ENCODE measurements around the gene SEMA3G.

SEMA3G gene

DNA sequence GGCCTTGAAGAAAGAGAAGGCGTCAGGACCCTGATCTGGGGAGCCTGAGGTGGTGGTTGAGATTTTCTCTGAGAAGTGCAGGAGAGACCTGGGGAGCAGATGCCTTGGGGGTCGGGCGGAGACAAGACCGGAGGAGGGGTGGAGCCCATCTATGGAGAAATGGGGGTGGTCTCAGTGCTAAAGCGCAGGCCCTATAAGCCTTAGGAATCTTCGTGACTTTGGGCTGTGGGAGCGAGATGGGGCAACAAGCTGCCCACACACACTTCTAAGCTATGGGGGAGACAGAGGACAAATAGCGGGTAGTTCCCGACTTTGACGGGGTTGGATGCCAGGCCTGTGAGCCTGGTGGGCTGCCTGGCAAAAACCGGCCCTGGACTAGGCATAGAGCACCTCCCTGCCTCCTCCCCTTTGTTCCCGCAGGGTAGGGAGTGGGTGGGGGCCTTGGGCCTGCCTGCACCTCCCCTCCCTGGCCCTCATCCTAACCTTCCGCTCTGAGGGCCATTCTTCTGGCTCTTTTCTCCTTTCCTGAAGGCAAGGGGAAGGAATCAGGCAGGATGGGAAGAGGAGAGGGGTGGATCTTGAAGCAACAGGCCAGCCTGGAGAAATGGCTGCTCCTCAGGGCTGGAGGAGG lies 11.4 kb upstream of the SEMA3G start:
- CTCF ChIA-PET = interaction anchor here (1.1 to 26.2 kb wide), 3 partner anchors 9 to 31 kb away, joined by 5 to 1004 read pairs (median 53); partner anchors contain the start of gene SEMA3G
- TF ChIP-seq, protein P1, sequence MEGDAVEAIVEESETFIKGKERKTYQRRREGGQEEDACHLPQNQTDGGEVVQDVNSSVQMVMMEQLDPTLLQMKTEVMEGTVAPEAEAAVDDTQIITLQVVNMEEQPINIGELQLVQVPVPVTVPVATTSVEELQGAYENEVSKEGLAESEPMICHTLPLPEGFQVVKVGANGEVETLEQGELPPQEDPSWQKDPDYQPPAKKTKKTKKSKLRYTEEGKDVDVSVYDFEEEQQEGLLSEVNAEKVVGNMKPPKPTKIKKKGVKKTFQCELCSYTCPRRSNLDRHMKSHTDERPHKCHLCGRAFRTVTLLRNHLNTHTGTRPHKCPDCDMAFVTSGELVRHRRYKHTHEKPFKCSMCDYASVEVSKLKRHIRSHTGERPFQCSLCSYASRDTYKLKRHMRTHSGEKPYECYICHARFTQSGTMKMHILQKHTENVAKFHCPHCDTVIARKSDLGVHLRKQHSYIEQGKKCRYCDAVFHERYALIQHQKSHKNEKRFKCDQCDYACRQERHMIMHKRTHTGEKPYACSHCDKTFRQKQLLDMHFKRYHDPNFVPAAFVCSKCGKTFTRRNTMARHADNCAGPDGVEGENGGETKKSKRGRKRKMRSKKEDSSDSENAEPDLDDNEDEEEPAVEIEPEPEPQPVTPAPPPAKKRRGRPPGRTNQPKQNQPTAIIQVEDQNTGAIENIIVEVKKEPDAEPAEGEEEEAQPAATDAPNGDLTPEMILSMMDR (IDR thresholded peaks at IDR 0.05; ENCODE audit: insufficient read depth, low read length, missing control alignments) = no peak

DNA sequence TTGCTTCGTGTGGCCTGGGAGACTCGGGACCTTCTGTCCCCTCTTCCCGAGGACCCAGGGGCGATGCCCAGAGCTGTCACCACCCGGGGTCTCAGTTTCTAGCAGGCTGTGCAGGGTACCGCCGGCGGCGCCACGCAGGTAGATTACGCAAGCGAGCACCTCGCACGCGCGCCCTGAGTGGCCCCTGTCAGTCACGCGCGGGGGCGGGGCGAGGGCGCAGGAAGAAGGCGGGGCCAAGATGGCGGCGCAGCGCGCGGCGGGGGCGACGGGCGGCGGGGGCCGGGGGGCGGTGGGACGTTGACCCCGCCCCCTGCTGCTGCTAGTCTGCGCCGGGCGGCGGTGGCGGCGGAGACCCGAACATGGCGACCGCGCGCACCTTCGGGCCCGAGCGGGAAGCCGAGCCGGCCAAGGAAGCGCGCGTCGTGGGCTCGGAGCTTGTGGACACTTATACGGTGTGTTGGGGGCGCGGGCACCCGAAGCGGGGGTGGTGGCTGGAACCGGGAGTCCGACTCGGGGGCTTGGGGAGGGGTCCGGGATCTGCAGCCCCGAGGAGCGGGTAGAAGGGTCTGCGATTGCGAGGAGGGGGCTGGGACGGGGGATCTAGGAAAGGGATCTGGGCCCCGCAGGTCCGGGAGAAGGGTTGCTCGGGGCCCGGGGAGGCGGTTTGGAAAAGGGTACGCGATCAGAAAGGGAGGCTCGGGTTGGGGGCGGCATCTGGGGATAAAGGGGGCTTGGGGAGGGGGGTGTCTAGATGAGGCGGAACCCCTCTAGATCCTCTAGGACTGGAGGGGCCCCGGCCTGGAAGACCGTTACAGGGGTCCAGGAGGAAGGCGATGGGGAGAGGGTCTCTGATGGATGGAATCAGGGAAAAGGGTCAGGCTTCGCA lies 10.6 kb upstream of the SEMA3G start, which contains the start of gene NISCH:
TSS of gene NISCH (plus strand) at position 322 of the 886 bp plus-strand sequence. CDS start at position 360, 38 bp downstream.
- CTCF ChIA-PET = interaction anchor here (7.7 to 26.2 kb wide), 2 partner anchors 9 to 30 kb away, joined by 53 to 1004 read pairs; partner anchors contain the start of gene SEMA3G
- H3K4me3 ChIP-seq (ENCODE audit: low read depth, low read length) = peak within 1 kb of the TSS; percentile 84
- no peak for DNase-seq (ENCODE audit: low read depth, low spot score)
- POLR2A ChIA-PET = interaction anchor here (2.0 kb wide), 1 partner anchor 10 kb away, joined by 5 read pairs; no protein-coding TSS in a partner anchor
- TF ChIP-seq, protein P1 (IDR thresholded peaks at IDR 0.05; ENCODE audit: insufficient read depth, low read length, missing control alignments) = no peak

More for the DNA sequence above, 11.4 kb upstream of the SEMA3G start:
- POLR2A ChIA-PET = interaction anchor here (0.6 to 2.0 kb wide), 2 partner anchors 8 to 10 kb away, joined by 3 to 5 read pairs; no protein-coding TSS in a partner anchor
- no peak for DNase-seq (ENCODE audit: low read depth, low spot score)
- H3K4me3 ChIP-seq (ENCODE audit: low read depth, low read length) = peak overlapping the region; percentile 84

DNA sequence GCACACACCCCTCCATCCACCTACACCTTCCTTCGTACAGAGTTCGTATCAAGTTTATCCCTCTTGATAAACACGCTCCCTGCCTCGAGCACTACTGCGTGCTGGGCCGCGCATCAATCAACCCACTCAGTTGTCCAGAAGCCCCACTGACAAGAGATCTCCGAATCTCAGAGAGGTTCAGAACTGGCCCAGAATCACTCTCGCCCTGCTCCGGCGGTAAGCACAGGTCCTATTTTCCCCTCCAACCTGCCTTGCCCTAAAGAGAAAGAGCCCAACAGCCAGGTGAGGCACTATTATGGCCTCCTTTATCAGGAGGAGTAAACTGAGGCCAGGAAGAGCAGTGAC lies 10.0 kb upstream of the SEMA3G start:
- no peak for DNase-seq (ENCODE audit: low read depth, low spot score)
- TF ChIP-seq, protein P1 (IDR thresholded peaks at IDR 0.05; ENCODE audit: insufficient read depth, low read length, missing control alignments) = no peak
- H3K4me3 ChIP-seq (ENCODE audit: low read depth, low read length) = peak overlapping the region; percentile 84
- POLR2A ChIA-PET = no interaction called here
- CTCF ChIA-PET = interaction anchor here (2.3 to 26.2 kb wide), 3 partner anchors 8 to 29 kb away, joined by 7 to 1004 read pairs (median 53); partner anchors contain the start of gene SEMA3G

DNA sequence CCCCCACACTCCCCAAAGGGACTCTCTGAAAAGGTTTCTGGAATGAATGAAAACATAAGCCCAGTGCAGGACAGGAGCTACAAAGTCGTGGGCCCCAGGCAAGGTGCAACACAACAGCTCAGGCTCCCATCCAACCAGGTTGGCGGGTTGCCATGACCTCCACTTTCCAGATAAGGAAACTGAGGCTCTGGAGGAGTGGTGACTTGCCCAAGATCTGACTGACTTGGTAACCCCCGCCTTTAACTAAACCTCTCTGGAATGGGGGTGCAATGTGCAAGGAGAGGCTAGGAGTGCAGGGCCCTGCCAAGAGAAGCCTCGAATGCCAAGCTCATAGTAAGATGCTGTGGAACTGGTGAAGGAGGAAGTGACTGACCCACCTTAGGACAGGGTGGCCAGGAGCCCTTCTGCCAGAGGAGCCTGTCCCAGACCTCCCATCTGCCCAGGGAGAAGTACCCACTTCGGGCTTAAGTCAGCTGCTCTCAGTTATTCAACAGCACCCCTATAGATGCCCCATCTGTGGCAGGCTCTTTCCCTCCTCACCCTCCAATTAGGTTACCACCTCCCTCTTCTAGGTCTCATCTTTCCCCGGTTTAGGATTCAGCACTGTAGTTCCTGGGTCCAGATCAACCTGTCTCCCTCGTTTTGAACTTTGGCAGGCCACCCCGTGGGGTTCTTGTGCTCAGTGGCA lies 9.5 kb upstream of the SEMA3G start:
- TF ChIP-seq, protein P1 (IDR thresholded peaks at IDR 0.05; ENCODE audit: insufficient read depth, low read length, missing control alignments) = no peak
- CTCF ChIA-PET = interaction anchor here (1.5 to 26.2 kb wide), 4 partner anchors 8 to 29 kb away, joined by 4 to 1004 read pairs (median 30); partner anchors contain the start of gene SEMA3G
- no peak overlapping the region for H3K4me3 ChIP-seq (ENCODE audit: low read depth, low read length)

DNA sequence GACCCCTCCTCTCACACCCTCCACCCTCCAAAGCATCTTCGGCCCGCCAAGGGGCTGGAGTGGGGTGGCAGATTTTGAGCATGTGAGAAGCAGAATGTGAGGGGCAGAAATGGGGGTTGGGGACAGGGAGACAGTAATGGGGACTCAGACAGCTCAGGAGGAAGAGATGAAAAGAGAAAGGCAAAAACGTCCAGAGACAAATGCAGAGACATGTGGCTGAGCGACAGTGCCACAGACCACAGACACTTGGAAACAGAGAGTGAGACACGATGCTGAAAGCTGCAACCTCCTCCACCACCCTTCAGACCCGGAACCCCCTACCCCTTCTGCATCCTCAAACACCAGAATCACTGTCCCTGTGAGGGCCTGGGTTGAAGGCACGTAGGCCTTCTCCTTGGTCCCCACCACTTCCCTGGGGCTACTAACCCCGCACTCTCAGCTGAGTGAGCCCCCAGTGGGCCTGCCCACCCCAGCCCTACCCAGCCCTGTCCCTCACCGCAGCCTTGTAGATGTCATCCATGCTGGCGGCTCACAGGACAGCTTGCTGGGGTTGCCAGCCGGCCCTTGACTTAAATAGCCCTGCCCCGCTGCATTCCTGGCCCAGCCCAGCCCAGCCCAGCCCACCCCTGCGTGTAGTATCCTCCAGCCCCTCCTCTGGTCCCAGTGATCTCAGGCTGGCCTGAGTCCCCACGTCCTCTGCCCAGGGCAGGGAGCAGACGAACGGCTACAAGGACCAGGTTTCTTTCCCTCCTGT lies 8.8 kb upstream of the SEMA3G start, which contains the start of gene TNNC1:
TSS of gene TNNC1 (minus strand) at position 546 of the 754 bp plus-strand sequence. CDS start at position 520, 26 bp downstream.
- no peak within 1 kb of the TSS for H3K4me3 ChIP-seq (ENCODE audit: low read depth, low read length)
- ChIA-PET CTCF (interaction anchor here (1.5 to 26.2 kb wide), 4 partner anchors 7 to 28 kb away, joined by 4 to 1004 read pairs (median 30); partner anchors contain the start of gene SEMA3G), POLR2A (no interaction called here)
- TF ChIP-seq, protein P1 (IDR thresholded peaks at IDR 0.05; ENCODE audit: insufficient read depth, low read length, missing control alignments) = no peak
- DNase-seq (ENCODE audit: low read depth, low spot score) = no peak

More for the DNA sequence above, 9.5 kb upstream of the SEMA3G start:
- POLR2A ChIA-PET = no interaction called here
- DNase-seq (ENCODE audit: low read depth, low spot score) = no peak
